Keratinocyte (primary cell): ENCODE data around the gene EXOC6B. TPM values are rescaled to one million over a fixed set of nuclear protein-coding genes. Genes with fewer than 3 reads are reported as not detected.

Source experiments
- DNase-seq: peaks from one replicate; pipeline ENCODE4 v3.0.0-alpha.2; 2011; ENCODE audit warnings: low read depth, missing footprints, low spot score
- FAIRE-seq: peaks from 2 replicates; lab custom pipeline; 2011; peaks lifted over from hg19 to GRCh38; lab: Jason Lieb, UNC
- H2AFZ ChIP-seq: 2 replicates; pipeline ENCODE4 v1.6.0; 2012; ENCODE audit warnings: low read length, control low read depth, inconsistent platforms; ENCODE audit not compliant: control insufficient read depth
- H3K27ac ChIP-seq: 2 replicates; pipeline ENCODE4 v1.5.1; 2011; ENCODE audit warnings: low read length; ENCODE audit not compliant: control insufficient read depth, insufficient read depth
- H3K27me3 ChIP-seq: 3 replicates; pipeline ENCODE4 v1.6.0; 2011; ENCODE audit warnings: low read length; ENCODE audit not compliant: control insufficient read depth, insufficient read depth; ENCODE audit errors: extremely low read depth
- H3K36me3 ChIP-seq, 2 experiments: 2 replicates in 1 of 2; 3 replicates in 1 of 2; pipeline ENCODE4 v1.5.1; 2011; ENCODE audit warnings: low read length in 2 of 2, mild to moderate bottlenecking in 1 of 2; ENCODE audit not compliant: control insufficient read depth in 2 of 2, insufficient read depth in 2 of 2; ENCODE audit errors: extremely low read depth in 1 of 2
- H3K4me1 ChIP-seq: 3 replicates; pipeline ENCODE4 v1.5.1; 2011; ENCODE audit warnings: low read length; ENCODE audit not compliant: control insufficient read depth, insufficient read depth; ENCODE audit errors: extremely low read depth
- H3K4me2 ChIP-seq: 3 replicates; pipeline ENCODE4 v1.6.0; 2011; ENCODE audit warnings: low read depth, low read length; ENCODE audit not compliant: control insufficient read depth, insufficient read depth; ENCODE audit errors: extremely low read depth
- H3K4me3 ChIP-seq, 3 experiments: fragments of 200-600 bp in 1 of 3; sonication (generic) in 1 of 3; 2 replicates in 2 of 3; 3 replicates in 1 of 3; pipeline ENCODE4 v1.5.1; 2011 to 2016; ENCODE audit warnings: low read length in 3 of 3, mild to moderate bottlenecking in 3 of 3, control low read depth in 2 of 3, inconsistent platforms in 1 of 3, low read depth in 1 of 3, mixed read lengths in 1 of 3, mixed run types in 1 of 3, moderate library complexity in 1 of 3; ENCODE audit not compliant: control insufficient read depth in 2 of 3, insufficient read depth in 2 of 3; ENCODE audit errors: extremely low read depth in 1 of 3
- H3K79me2 ChIP-seq: 2 replicates; pipeline ENCODE4 v1.6.0; 2012; ENCODE audit warnings: low read length; ENCODE audit not compliant: control insufficient read depth, insufficient read depth
- H3K9ac ChIP-seq: 3 replicates; pipeline ENCODE4 v1.6.0; 2011; ENCODE audit warnings: low read length; ENCODE audit not compliant: control insufficient read depth, insufficient read depth; ENCODE audit errors: extremely low read depth
- H3K9me1 ChIP-seq: 3 replicates; pipeline ENCODE4 v1.6.0; 2011; ENCODE audit warnings: low read length; ENCODE audit not compliant: control insufficient read depth, insufficient read depth; ENCODE audit errors: extremely low read depth
- H3K9me3 ChIP-seq: 2 replicates; pipeline ENCODE4 v1.5.1; 2012; ENCODE audit warnings: low read depth, low read length; ENCODE audit not compliant: control insufficient read depth
- H4K20me1 ChIP-seq: 3 replicates; pipeline ENCODE4 v1.6.0; 2011; ENCODE audit warnings: low read length; ENCODE audit not compliant: control insufficient read depth, insufficient read depth; ENCODE audit errors: extremely low read depth
- EZH2 ChIP-seq: IDR thresholded peaks from one replicate; pipeline ENCODE4 v1.6.1; 2012; ENCODE audit warnings: inconsistent platforms, mild to moderate bottlenecking, low read length, moderate library complexity
- dilution Hi-C: fragments of 300-500 bp; cut with MboI; formaldehyde crosslinking; loops from one replicate; pipeline ENCODE4 v1.7.0; 2020; ENCODE audit warnings: low sequenced_read_pairs; ENCODE audit not compliant: extremely low pct_ligation_motif_present
- polyA plus RNA-seq, 5 experiments: library from polyadenylated mRNA; depleted of rRNA in 3 of 5; stranded (reverse) in 3 of 5; stranded (forward) in 1 of 5; unstranded in 1 of 5; fragments of >200 nt; gene quantifications; 1 replicate in 1 of 5; 2 replicates in 3 of 5; 3 replicates in 1 of 5; pipeline versions ENCODE4 v1.2.1 to v1.2.3, GENCODE V29; 2011 to 2012; ENCODE audit warnings: missing spikeins in 2 of 5, low read depth in 1 of 5, low replicate concordance in 1 of 5
- TF ChIP-seq, protein P1 (sequence below), 3 experiments: IDR thresholded peaks in 1 of 3; conservative IDR thresholded peaks in 1 of 3; optimal IDR thresholded peaks in 1 of 3; 2 replicates in 2 of 3; 3 replicates in 1 of 3; pipeline versions ENCODE3 to v1.5.1; 2011; ENCODE audit warnings: low read length in 3 of 3, mild to moderate bottlenecking in 3 of 3, moderate library complexity in 2 of 3, control low read depth in 1 of 3, inconsistent platforms in 1 of 3; ENCODE audit not compliant: insufficient read depth in 2 of 3; ENCODE audit errors: extremely low read depth in 1 of 3

EXOC6B gene
- polyA plus RNA-seq, 1 donor (not counting 4 experiments of a cell fraction or from before 2014, with no cell fraction given) = 37.3 TPM

DNA sequence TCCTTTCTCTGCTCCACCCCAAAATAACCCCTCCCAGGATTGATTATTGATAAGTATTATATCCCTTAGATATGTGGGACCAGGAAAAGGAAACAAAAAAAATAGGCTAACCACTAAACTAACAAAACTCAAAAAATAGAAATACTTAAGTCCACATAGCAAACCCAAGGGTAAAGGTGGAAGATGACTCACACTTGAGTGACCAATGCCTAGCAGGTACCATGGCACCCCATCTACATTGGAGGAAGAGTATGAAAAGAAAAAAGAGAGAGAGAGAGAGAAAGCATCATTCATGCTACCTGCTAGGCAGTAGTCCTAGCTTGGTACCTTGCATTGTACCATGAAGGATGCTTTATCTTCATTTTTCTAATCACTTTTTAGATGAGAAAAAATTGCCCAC, 6.3 kb downstream of the EXOC6B start:
- no peak overlapping the region for H3K4me3 ChIP-seq
- peaks cover 4% of the 10 kb centered on the region for H4K20me1 ChIP-seq
- H3K36me3 ChIP-seq = peaks cover 0 to 8% of the 10 kb centered on the region in 2 experiments
- no peak overlapping the region for H3K9ac ChIP-seq
- no peak overlapping the region for H3K27ac ChIP-seq
- no peak for FAIRE-seq
- no peak for DNase-seq
- TF ChIP-seq, protein P1, sequence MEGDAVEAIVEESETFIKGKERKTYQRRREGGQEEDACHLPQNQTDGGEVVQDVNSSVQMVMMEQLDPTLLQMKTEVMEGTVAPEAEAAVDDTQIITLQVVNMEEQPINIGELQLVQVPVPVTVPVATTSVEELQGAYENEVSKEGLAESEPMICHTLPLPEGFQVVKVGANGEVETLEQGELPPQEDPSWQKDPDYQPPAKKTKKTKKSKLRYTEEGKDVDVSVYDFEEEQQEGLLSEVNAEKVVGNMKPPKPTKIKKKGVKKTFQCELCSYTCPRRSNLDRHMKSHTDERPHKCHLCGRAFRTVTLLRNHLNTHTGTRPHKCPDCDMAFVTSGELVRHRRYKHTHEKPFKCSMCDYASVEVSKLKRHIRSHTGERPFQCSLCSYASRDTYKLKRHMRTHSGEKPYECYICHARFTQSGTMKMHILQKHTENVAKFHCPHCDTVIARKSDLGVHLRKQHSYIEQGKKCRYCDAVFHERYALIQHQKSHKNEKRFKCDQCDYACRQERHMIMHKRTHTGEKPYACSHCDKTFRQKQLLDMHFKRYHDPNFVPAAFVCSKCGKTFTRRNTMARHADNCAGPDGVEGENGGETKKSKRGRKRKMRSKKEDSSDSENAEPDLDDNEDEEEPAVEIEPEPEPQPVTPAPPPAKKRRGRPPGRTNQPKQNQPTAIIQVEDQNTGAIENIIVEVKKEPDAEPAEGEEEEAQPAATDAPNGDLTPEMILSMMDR (optimal IDR thresholded peaks at IDR 0.05 in 1 of 3, IDR thresholded peaks at IDR 0.05 in 1 of 3, conservative IDR thresholded peaks at IDR 0.05 in 1 of 3; ENCODE audit: extremely low read depth in 1 of 3, insufficient read depth in 2 of 3, low read length in 3 of 3) = no peak
- TF ChIP-seq EZH2 = no peak
- no peak overlapping the region for H3K4me2 ChIP-seq
- H3K4me1 ChIP-seq = peaks cover 32% of the 10 kb centered on the region
- H3K9me3 ChIP-seq = no peaks in the 10 kb centered on the region
- H3K79me2 ChIP-seq = peaks cover 79% of the 10 kb centered on the region
- dilution Hi-C loops = no loop called here
- H3K9me1 ChIP-seq = no peaks in the 10 kb centered on the region
- H2AFZ ChIP-seq = no peak overlapping the region
- no peaks in the 10 kb centered on the region for H3K27me3 ChIP-seq

DNA sequence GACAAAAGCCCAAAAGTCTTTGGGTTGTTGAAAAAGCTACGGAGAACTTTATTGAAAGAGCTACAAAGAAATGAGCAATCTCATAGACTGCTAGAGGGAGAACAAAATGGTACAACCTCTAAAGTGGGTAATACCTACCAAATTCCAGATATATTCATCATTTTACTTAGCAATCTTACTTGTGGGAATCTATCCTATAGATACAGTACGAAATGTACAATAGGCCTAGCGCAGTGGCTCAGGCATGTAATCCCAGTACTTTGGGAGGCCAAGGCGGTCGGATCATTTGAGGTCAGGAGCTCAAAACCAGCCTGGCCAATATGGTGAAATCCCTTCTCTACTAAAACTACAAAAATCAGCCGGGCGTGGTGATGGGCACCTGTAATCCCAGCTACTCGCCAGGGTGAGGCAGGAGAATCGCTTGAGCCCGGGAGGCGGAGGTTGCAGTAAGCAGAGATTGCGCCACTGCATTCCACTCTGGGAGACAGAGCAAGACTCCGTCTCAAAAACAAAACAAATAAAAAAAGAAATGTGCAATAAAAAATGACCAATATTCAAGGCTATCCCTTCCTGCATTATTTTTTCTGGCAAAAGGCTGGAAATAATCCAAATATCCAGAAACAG, 10.1 kb downstream of the EXOC6B start:
- no peaks in the 10 kb centered on the region for H3K9me3 ChIP-seq
- peaks cover 12% of the 10 kb centered on the region for H3K4me1 ChIP-seq
- H3K79me2 ChIP-seq = peaks cover 81% of the 10 kb centered on the region
- no peaks in the 10 kb centered on the region for H3K9me1 ChIP-seq
- DNase-seq (no peak), FAIRE-seq (no peak)
- H3K27ac ChIP-seq = no peak overlapping the region
- H3K4me3 ChIP-seq = no peak overlapping the region
- no peaks in the 10 kb centered on the region for H3K27me3 ChIP-seq
- dilution Hi-C loops = no loop called here
- no peak overlapping the region for H2AFZ ChIP-seq
- H3K4me2 ChIP-seq = no peak overlapping the region
- peaks cover 0 to 3% of the 10 kb centered on the region in 2 experiments for H3K36me3 ChIP-seq
- H4K20me1 ChIP-seq = peaks cover 4% of the 10 kb centered on the region
- TF ChIP-seq, protein P1 (optimal IDR thresholded peaks at IDR 0.05 in 1 of 3, IDR thresholded peaks at IDR 0.05 in 1 of 3, conservative IDR thresholded peaks at IDR 0.05 in 1 of 3; ENCODE audit: extremely low read depth in 1 of 3, insufficient read depth in 2 of 3, low read length in 3 of 3) = no peak
- TF ChIP-seq EZH2 = no peak
- H3K9ac ChIP-seq = no peak overlapping the region
